Activated CD4-positive, CD25-positive, alpha-beta regulatory T cell treated with anti-CD3 and anti-CD28 coated beads, Interleukin-2, amount 50 U/mL, for 16 hours (primary cell): ENCODE measurements around the gene SLC8A1.

Source experiments
- DNase-seq: peaks from one replicate; pipeline ENCODE4 v3.0.0-alpha.2; 2020; ENCODE audit warnings: low read depth, low spot score

The SLC8A1 gene

GRCh38 chr2:40451918-40452605 lies at the start of gene SLC8A1:
Gene SLC8A1, minus strand, starts transcription at chr2:40452090.
- no peak for DNase-seq

GRCh38 chr2:40499437-40499836 lies 47.5 kb upstream of the SLC8A1 start:
- DNase-seq = no peak

GRCh38 chr2:40497251-40497859 lies 45.5 kb upstream of the SLC8A1 start:
- no peak for DNase-seq

GRCh38 chr2:40489678-40489960 lies 37.7 kb upstream of the SLC8A1 start:
- DNase-seq = no peak

GRCh38 chr2:40488927-40489677 lies 37.2 kb upstream of the SLC8A1 start:
- DNase-seq = no peak

- DNase-seq = no peak
These were observed 36.3 kb upstream of the SLC8A1 start for GRCh38 chr2:40488101-40488601.

GRCh38 chr2:40487602-40488001 lies 35.7 kb upstream of the SLC8A1 start:
- DNase-seq = no peak

- DNase-seq = no peak
These were observed 34.0 kb upstream of the SLC8A1 start for GRCh38 chr2:40485854-40486253.

- no peak for DNase-seq
These were observed 33.4 kb upstream of the SLC8A1 start for GRCh38 chr2:40485318-40485717.

GRCh38 chr2:40483549-40484243 lies 31.8 kb upstream of the SLC8A1 start:
- DNase-seq = no peak

- no peak for DNase-seq
These were observed 28.7 kb upstream of the SLC8A1 start for GRCh38 chr2:40480596-40480995.

GRCh38 chr2:40480073-40480472 lies 28.2 kb upstream of the SLC8A1 start:
- DNase-seq = no peak

GRCh38 chr2:40477361-40477760 lies 25.5 kb upstream of the SLC8A1 start:
- no peak for DNase-seq

- no peak for DNase-seq
These were observed 24.5 kb upstream of the SLC8A1 start for GRCh38 chr2:40476436-40476835.

GRCh38 chr2:40474306-40474705 lies 22.4 kb upstream of the SLC8A1 start:
- no peak for DNase-seq

GRCh38 chr2:40471866-40472265 lies 20.0 kb upstream of the SLC8A1 start:
- no peak for DNase-seq

GRCh38 chr2:40470822-40471813 lies 19.2 kb upstream of the SLC8A1 start:
- no peak for DNase-seq

GRCh38 chr2:40466935-40467572 lies 15.2 kb upstream of the SLC8A1 start:
- no peak for DNase-seq

- DNase-seq = no peak
These were observed 14.5 kb upstream of the SLC8A1 start for GRCh38 chr2:40466332-40466906.

- no peak for DNase-seq
These were observed 11.2 kb upstream of the SLC8A1 start for GRCh38 chr2:40463112-40463511.
